Kidney tubule cell (primary cell): ENCODE data around the gene PCNX1.

ENCODE experiments used
- DNase-seq: peaks from one replicate; pipeline ENCODE4 v3.0.0-alpha.2; 2018; ENCODE audit warnings: low spot score

The PCNX1 gene

GRCh38 chr14:71150737-71151136 is 243.5 kb downstream of the PCNX1 start:
- no peak for DNase-seq

- DNase-seq = no peak
Measured at GRCh38 chr14:71155743-71156142, 248.5 kb downstream of the PCNX1 start.

- peak; percentile 47 for DNase-seq
Measured at GRCh38 chr14:71163050-71163841, 256.0 kb downstream of the PCNX1 start.

- DNase-seq = no peak
Measured at GRCh38 chr14:71163842-71164629, 256.8 kb downstream of the PCNX1 start.
